Endodermal cell (in vitro differentiated cells): ENCODE measurements around the gene CERS6. TPM values are rescaled to one million over a fixed set of nuclear protein-coding genes. Genes with fewer than 3 reads are reported as not detected.

ENCODE experiments used
- DNase-seq: peaks from one replicate; pipeline ENCODE4 v3.0.0-alpha.2; 2017
- H3K27ac ChIP-seq: 2 replicates; pipeline ENCODE4 v1.5.1; 2013; ENCODE audit warnings: mild to moderate bottlenecking, low read depth, low read length, moderate library complexity
- H3K27me3 ChIP-seq: 2 replicates; pipeline ENCODE4 v1.6.1; 2013; ENCODE audit warnings: mild to moderate bottlenecking, low read length, moderate library complexity; ENCODE audit not compliant: insufficient read depth, control insufficient read depth, poor library complexity, severe bottlenecking
- H3K36me3 ChIP-seq: 2 replicates; pipeline ENCODE4 v1.7.0; 2013; ENCODE audit warnings: mild to moderate bottlenecking, low read length, moderate library complexity; ENCODE audit not compliant: control insufficient read depth, insufficient read depth
- H3K4me1 ChIP-seq: one replicate; pipeline ENCODE4 v1.7.0; 2013; ENCODE audit warnings: low read length; ENCODE audit not compliant: control insufficient read depth, insufficient read depth
- H3K4me3 ChIP-seq: 2 replicates; pipeline ENCODE4 v1.5.1; 2013; ENCODE audit warnings: mild to moderate bottlenecking, low read length, moderate library complexity
- H3K9ac ChIP-seq: 2 replicates; pipeline ENCODE4 v1.6.1; 2013; ENCODE audit warnings: mild to moderate bottlenecking, low read length, moderate library complexity; ENCODE audit not compliant: poor library complexity, severe bottlenecking; ENCODE audit errors: extremely low read depth
- H3K9me3 ChIP-seq: 2 replicates; pipeline ENCODE4 v1.6.1; 2013; ENCODE audit warnings: mild to moderate bottlenecking, low read length, moderate library complexity; ENCODE audit not compliant: control insufficient read depth
- H3K27ac Mint-ChIP-seq: 2 replicates; pipeline ENCODE4 v1.8.0; 2020; ENCODE audit warnings: mixed read lengths
- H3K27me3 Mint-ChIP-seq: 2 replicates; pipeline ENCODE4 v1.8.0; 2021; ENCODE audit warnings: mild to moderate bottlenecking, mixed read lengths; ENCODE audit not compliant: insufficient read depth
- H3K36me3 Mint-ChIP-seq: 2 replicates; pipeline ENCODE4 v1.8.0; 2020; ENCODE audit warnings: low read depth, mixed read lengths
- H3K4me1 Mint-ChIP-seq: 2 replicates; pipeline ENCODE4 v1.8.0; 2020; ENCODE audit warnings: mixed read lengths
- H3K4me3 Mint-ChIP-seq: 2 replicates; pipeline ENCODE4 v1.8.0; 2020; ENCODE audit warnings: mild to moderate bottlenecking, moderate library complexity, mixed read lengths
- H3K9me3 Mint-ChIP-seq: 2 replicates; pipeline ENCODE4 v1.8.0; 2020; ENCODE audit warnings: mild to moderate bottlenecking, mixed read lengths
- WGBS, 2 experiments: methylation state at CpG; one replicate each; pipeline versions ENCODE4 v1.1.5 to v1.1.7; 2013; ENCODE audit warnings: missing lambda C conversion rate in 2 of 2, mixed read lengths in 1 of 2; ENCODE audit not compliant: insufficient coverage in 1 of 2, insufficient read length in 1 of 2; 5-methylcytosine and 5-hydroxymethylcytosine counted together
- total RNA-seq, 2 donors: library from RNA; stranded (reverse); fragmentation: NEBNext Ultra II Directional in 1 of 2; extraction: Animal tissue kit (Norgen Biotek cat#: 25700) in 1 of 2; gene quantifications; 2 replicates in 1 of 2; 3 replicates in 1 of 2; pipeline ENCODE4 v1.2.1, GENCODE V29; 2021
- TF ChIP-seq, protein P1 (sequence below): fragments of 200-600 bp; sonication (generic); conservative IDR thresholded peaks from 2 replicates; pipeline ENCODE4 v1.5.0; 2021; ENCODE audit warnings: antibody characterized with exemption, mild to moderate bottlenecking

Gene CERS6
- total RNA-seq, 2 donors from 2014 or later, result 41.3 to 52.0 TPM

GRCh38 chr2:168449419-168449818 is 6.7 kb upstream of the CERS6 start:
- no peak for DNase-seq
- Mint-ChIP-seq H3K4me1 (no peaks in the 10 kb centered on the region), H3K9me3 (no peaks in the 10 kb centered on the region), H3K27ac (no peak overlapping the region), H3K27me3 (no peaks in the 10 kb centered on the region), H3K36me3 (no peaks in the 10 kb centered on the region), H3K4me3 (no peak overlapping the region)
- H3K4me1 ChIP-seq, result no peaks in the 10 kb centered on the region
- H3K9me3 ChIP-seq, result peaks cover 12% of the 10 kb centered on the region
- H3K4me3 ChIP-seq, result no peak overlapping the region
- WGBS, 2 experiments, result 94 to 100% methylated on average over 1 to 3 of the region's 3 CpGs
- no peak overlapping the region for H3K9ac ChIP-seq
- H3K36me3 ChIP-seq, result no peaks in the 10 kb centered on the region
- H3K27ac ChIP-seq, result no peak overlapping the region
- TF ChIP-seq, protein P1, sequence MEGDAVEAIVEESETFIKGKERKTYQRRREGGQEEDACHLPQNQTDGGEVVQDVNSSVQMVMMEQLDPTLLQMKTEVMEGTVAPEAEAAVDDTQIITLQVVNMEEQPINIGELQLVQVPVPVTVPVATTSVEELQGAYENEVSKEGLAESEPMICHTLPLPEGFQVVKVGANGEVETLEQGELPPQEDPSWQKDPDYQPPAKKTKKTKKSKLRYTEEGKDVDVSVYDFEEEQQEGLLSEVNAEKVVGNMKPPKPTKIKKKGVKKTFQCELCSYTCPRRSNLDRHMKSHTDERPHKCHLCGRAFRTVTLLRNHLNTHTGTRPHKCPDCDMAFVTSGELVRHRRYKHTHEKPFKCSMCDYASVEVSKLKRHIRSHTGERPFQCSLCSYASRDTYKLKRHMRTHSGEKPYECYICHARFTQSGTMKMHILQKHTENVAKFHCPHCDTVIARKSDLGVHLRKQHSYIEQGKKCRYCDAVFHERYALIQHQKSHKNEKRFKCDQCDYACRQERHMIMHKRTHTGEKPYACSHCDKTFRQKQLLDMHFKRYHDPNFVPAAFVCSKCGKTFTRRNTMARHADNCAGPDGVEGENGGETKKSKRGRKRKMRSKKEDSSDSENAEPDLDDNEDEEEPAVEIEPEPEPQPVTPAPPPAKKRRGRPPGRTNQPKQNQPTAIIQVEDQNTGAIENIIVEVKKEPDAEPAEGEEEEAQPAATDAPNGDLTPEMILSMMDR, result no peak
- no peaks in the 10 kb centered on the region for H3K27me3 ChIP-seq

DNA sequence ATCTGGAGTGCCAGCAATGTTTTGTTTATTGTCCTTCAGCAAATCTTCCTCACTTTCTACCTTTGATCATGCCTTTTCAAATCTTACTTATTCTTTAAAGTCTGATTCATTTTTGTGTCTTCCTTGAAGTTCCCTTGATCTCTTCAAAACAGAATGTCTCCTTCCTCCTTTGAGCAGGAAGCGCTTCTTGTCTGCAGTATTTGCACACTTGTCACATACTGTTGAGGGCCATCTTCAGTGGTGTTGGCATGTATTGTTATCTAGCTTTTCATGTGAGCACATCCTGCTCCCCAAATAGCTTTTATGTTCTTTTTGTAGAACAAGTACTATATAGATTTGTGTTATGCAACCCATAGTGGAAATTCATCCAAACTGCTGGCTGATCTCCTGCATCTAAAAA is 5.9 kb upstream of the CERS6 start:
- no peaks in the 10 kb centered on the region for H3K36me3 Mint-ChIP-seq
- Histone ChIP-seq H3K4me3 (no peak overlapping the region), H3K9me3 (peaks cover 19% of the 10 kb centered on the region), H3K4me1 (no peaks in the 10 kb centered on the region), H3K36me3 (no peaks in the 10 kb centered on the region), H3K27ac (no peak overlapping the region), H3K27me3 (no peaks in the 10 kb centered on the region), H3K9ac (no peak overlapping the region)
- no peaks in the 10 kb centered on the region for H3K9me3 Mint-ChIP-seq
- TF ChIP-seq, protein P1, result no peak
- DNase-seq, result no peak
- WGBS, 2 experiments, result 79 to 83% methylated on average over 1 of the region's 1 CpG
- no peaks in the 10 kb centered on the region for H3K27me3 Mint-ChIP-seq
- no peak overlapping the region for H3K4me3 Mint-ChIP-seq
- H3K4me1 Mint-ChIP-seq, result no peaks in the 10 kb centered on the region
- H3K27ac Mint-ChIP-seq, result no peak overlapping the region

DNA sequence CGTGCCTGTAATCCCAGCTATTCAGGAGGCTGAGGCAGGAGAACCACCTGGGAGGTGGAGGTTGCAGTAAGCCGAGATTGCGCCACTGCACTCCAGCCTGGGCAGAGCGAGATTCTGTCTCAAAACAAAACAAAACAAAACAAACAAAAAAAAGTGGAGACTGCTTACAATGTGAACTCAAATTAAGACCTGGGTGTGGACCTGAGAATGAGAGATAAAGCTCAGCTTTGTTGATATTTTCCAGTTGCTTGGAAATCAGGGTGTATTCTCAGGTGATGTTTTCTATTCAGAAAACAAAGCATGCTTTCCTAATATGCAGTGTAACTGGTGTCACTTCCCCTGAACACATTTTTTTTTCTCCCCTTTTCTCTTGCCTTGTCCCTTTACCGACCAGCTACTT is 5.3 kb upstream of the CERS6 start:
- no peak overlapping the region for H3K4me3 Mint-ChIP-seq
- peaks cover 20% of the 10 kb centered on the region for H3K9me3 ChIP-seq
- H3K27me3 Mint-ChIP-seq, result no peaks in the 10 kb centered on the region
- DNase-seq, result no peak
- H3K36me3 Mint-ChIP-seq, result no peaks in the 10 kb centered on the region
- no peaks in the 10 kb centered on the region for H3K36me3 ChIP-seq
- no peaks in the 10 kb centered on the region for H3K9me3 Mint-ChIP-seq
- H3K4me3 ChIP-seq, result no peak overlapping the region
- H3K9ac ChIP-seq, result no peak overlapping the region
- no peak overlapping the region for H3K27ac ChIP-seq
- WGBS, 2 experiments, result 74 to 82% methylated on average over 2 to 5 of the region's 5 CpGs
- no peaks in the 10 kb centered on the region for H3K4me1 Mint-ChIP-seq
- TF ChIP-seq, protein P1, result no peak
- no peak overlapping the region for H3K27ac Mint-ChIP-seq
- no peaks in the 10 kb centered on the region for H3K4me1 ChIP-seq
- no peaks in the 10 kb centered on the region for H3K27me3 ChIP-seq
